Measurements from ENCODE around the gene C19orf12. TPM values are rescaled to one million over a fixed set of nuclear protein-coding genes. Genes with fewer than 3 reads are reported as not detected.
A peak's percentile ranks its signal among the peaks of the same experiment; 100 is the strongest.

C19orf12 gene
- 11.8 and 23.4 TPM in 2 replicates for total RNA-seq (2014; rRNA removed; shearing (Covaris generic); ENCODE audit: low replicate concordance)

DNA sequence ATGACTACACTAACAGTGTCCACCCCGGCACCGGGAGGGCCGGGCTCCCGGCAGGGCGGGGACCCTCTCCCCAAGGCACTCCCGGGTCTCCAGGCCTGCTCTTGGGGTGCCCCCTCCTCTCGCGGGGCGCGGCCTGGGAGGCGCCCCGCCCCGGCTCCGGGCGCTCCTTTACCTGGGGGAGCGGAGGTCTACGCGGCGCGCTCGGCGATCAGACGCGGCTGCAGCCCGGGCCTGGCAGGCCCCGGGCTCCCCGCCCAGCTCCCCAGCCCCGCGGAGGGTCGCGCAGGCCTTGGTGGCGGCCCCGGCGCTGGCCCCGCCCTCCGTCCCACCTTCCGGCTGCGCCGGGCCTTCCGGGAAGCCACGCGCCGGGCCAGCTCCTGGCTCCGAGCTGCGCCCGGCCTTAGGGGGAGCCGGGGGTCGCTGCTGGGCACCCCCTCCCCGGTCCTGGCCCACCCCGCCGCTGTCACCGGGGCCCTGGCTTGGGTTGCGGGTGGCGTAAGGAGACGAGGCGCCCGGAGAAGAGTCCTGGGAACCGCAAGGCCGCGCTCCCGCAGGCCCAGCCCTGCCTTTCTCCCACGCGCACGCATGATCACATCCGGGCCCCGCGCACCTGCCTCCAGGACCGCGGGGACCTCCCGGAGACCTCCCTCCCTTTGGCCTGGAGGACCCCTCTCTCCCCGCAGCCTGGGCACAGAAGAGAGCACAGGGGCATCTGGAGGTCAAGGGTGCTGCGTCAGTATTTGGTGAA is at the start of gene C19orf12:
TSS of gene C19orf12 (minus strand) at position 309 of the 748 bp plus-strand sequence. CDS start 6,848 bp downstream, outside the sequence.
- peak within 1 kb of the TSS; percentile 98 for H3K4me2 ChIP-seq (ENCODE audit: low read depth, low read length, poor library complexity, severe bottlenecking)
- peaks cover 54% of the 10 kb centered on the region for H3K79me2 ChIP-seq (ENCODE audit: low read length)
- no peaks in the 10 kb centered on the region for H3K36me3 ChIP-seq (ENCODE audit: insufficient read depth, low read length)
- H3K4me3 ChIP-seq (ENCODE audit: low read length) = peak within 1 kb of the TSS; percentile 100
- H3K9me3 ChIP-seq (ENCODE audit: low read length) = no peaks in the 10 kb centered on the region
- H3K27ac ChIP-seq (ENCODE audit: low read length) = peak within 1 kb of the TSS; percentile 75
- no peaks in the 10 kb centered on the region for H4K20me1 ChIP-seq (ENCODE audit: insufficient read depth, low read depth, low read length)
- peak within 1 kb of the TSS; percentile 100 for H3K9ac ChIP-seq (ENCODE audit: low read length)
- no peaks in the 10 kb centered on the region for H3K9me2 ChIP-seq (replicated peaks; ENCODE audit: insufficient read depth, low read length)
- DNase-seq = peak; percentile 88
- H3K4me1 ChIP-seq (ENCODE audit: low read length) = peaks cover 28% of the 10 kb centered on the region
- peak within 1 kb of the TSS; percentile 91 for H2AFZ ChIP-seq (ENCODE audit: low read length)
- H3K27me3 ChIP-seq (ENCODE audit: low read length) = no peaks in the 10 kb centered on the region

DNA sequence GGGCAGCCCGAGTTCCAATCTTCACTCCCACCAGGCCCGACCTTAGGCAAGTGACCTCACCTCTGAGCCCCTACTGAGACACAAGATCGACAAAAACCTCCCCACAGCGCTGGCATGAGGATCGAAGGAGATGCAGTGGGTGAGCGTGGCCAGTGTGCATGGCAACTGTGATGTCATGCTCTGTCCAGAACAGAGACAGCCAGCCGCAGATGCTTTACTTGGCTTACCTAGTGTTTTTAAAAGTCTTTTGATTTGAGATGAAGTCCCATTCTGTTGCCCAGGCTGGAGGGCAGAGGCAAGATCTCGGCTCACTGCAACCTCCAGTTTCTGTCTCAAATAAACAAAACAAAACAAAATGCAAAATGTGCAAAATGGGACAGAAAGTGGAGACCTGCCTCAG is 49.3 kb upstream of the C19orf12 start:
- H3K9me2 ChIP-seq (replicated peaks; ENCODE audit: insufficient read depth, low read length) = no peaks in the 10 kb centered on the region
- H3K9ac ChIP-seq (ENCODE audit: low read length) = no peak overlapping the region
- H2AFZ ChIP-seq (ENCODE audit: low read length) = no peak overlapping the region
- H3K4me3 ChIP-seq (ENCODE audit: low read length) = no peak overlapping the region
- no peaks in the 10 kb centered on the region for H3K27me3 ChIP-seq (ENCODE audit: low read length)
- no peaks in the 10 kb centered on the region for H3K9me3 ChIP-seq (ENCODE audit: low read length)
- no peak overlapping the region for H3K27ac ChIP-seq (ENCODE audit: low read length)
- no peaks in the 10 kb centered on the region for H4K20me1 ChIP-seq (ENCODE audit: insufficient read depth, low read depth, low read length)
- peaks cover 17% of the 10 kb centered on the region for H3K4me1 ChIP-seq (ENCODE audit: low read length)
- no peak overlapping the region for H3K4me2 ChIP-seq (ENCODE audit: low read depth, low read length, poor library complexity, severe bottlenecking)
- H3K36me3 ChIP-seq (ENCODE audit: insufficient read depth, low read length) = no peaks in the 10 kb centered on the region
- no peaks in the 10 kb centered on the region for H3K79me2 ChIP-seq (ENCODE audit: low read length)
- DNase-seq = no peak

DNA sequence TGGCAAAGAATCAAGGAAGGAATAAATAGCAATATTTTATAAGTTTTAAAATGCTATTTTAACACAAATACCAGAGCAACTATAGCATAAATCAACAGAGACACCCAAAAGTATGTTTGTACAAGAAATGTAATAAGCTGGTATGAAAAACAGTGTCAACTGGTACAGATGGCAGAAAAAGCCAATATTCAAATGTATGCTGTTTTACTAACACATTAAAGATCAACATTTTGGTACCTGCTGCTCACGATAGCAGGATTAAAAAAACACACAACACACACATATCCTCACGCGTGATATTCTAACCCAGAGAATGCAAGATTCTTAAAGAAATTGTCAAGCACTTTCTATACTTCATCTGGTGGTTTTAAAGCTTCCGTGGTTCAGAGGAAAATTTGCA is 48.1 kb upstream of the C19orf12 start:
- H3K9ac ChIP-seq (ENCODE audit: low read length) = no peak overlapping the region
- H4K20me1 ChIP-seq (ENCODE audit: insufficient read depth, low read depth, low read length) = no peaks in the 10 kb centered on the region
- H3K27me3 ChIP-seq (ENCODE audit: low read length) = no peaks in the 10 kb centered on the region
- DNase-seq = no peak
- peaks cover 17% of the 10 kb centered on the region for H3K4me1 ChIP-seq (ENCODE audit: low read length)
- peak overlapping the region; percentile 23 for H3K4me2 ChIP-seq (ENCODE audit: low read depth, low read length, poor library complexity, severe bottlenecking)
- no peak overlapping the region for H3K27ac ChIP-seq (ENCODE audit: low read length)
- no peak overlapping the region for H2AFZ ChIP-seq (ENCODE audit: low read length)
- H3K4me3 ChIP-seq (ENCODE audit: low read length) = no peak overlapping the region
- no peaks in the 10 kb centered on the region for H3K36me3 ChIP-seq (ENCODE audit: insufficient read depth, low read length)
- no peaks in the 10 kb centered on the region for H3K9me2 ChIP-seq (replicated peaks; ENCODE audit: insufficient read depth, low read length)
- no peaks in the 10 kb centered on the region for H3K79me2 ChIP-seq (ENCODE audit: low read length)
- H3K9me3 ChIP-seq (ENCODE audit: low read length) = no peaks in the 10 kb centered on the region

DNA sequence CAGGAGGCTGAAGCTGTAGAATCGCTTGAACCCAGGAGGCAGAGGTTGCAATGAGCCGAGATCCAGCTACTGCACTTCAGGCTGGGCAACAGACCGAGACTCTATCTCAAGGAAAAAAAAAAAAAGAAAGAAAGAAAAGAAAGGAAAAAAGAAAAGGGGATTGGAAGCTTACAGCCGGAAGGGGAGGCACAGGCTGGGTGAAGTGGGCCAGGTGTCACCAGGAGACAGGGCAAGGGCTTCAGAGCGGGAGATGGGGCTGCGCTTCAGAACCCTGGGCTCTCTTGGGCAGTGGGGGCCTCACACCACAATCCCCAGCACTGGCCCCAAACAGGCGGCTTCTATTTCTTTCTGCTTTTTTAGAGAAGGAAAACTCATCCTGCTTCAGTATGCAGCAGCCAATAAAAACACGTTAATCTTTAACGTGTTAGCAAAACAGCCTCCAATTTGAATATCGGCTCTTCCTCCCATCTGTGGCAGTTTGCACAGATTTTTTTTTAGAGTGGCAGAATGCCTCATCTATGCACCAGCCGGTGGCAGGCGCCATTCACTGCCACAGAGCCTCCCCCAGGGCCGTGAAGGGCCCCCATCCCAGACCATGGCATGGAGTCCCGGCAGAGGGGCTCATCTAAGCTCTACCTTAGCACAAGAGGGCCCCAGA is 46.6 kb upstream of the C19orf12 start:
- no peaks in the 10 kb centered on the region for H4K20me1 ChIP-seq (ENCODE audit: insufficient read depth, low read depth, low read length)
- H3K4me3 ChIP-seq (ENCODE audit: low read length) = no peak overlapping the region
- no peaks in the 10 kb centered on the region for H3K27me3 ChIP-seq (ENCODE audit: low read length)
- peak overlapping the region; percentile 19 for H3K4me2 ChIP-seq (ENCODE audit: low read depth, low read length, poor library complexity, severe bottlenecking)
- DNase-seq = no peak
- H3K27ac ChIP-seq (ENCODE audit: low read length) = no peak overlapping the region
- no peak overlapping the region for H2AFZ ChIP-seq (ENCODE audit: low read length)
- H3K9ac ChIP-seq (ENCODE audit: low read length) = no peak overlapping the region
- peaks cover 17% of the 10 kb centered on the region for H3K4me1 ChIP-seq (ENCODE audit: low read length)
- H3K79me2 ChIP-seq (ENCODE audit: low read length) = no peaks in the 10 kb centered on the region
- no peaks in the 10 kb centered on the region for H3K9me2 ChIP-seq (replicated peaks; ENCODE audit: insufficient read depth, low read length)
- no peaks in the 10 kb centered on the region for H3K36me3 ChIP-seq (ENCODE audit: insufficient read depth, low read length)
- H3K9me3 ChIP-seq (ENCODE audit: low read length) = no peaks in the 10 kb centered on the region

DNA sequence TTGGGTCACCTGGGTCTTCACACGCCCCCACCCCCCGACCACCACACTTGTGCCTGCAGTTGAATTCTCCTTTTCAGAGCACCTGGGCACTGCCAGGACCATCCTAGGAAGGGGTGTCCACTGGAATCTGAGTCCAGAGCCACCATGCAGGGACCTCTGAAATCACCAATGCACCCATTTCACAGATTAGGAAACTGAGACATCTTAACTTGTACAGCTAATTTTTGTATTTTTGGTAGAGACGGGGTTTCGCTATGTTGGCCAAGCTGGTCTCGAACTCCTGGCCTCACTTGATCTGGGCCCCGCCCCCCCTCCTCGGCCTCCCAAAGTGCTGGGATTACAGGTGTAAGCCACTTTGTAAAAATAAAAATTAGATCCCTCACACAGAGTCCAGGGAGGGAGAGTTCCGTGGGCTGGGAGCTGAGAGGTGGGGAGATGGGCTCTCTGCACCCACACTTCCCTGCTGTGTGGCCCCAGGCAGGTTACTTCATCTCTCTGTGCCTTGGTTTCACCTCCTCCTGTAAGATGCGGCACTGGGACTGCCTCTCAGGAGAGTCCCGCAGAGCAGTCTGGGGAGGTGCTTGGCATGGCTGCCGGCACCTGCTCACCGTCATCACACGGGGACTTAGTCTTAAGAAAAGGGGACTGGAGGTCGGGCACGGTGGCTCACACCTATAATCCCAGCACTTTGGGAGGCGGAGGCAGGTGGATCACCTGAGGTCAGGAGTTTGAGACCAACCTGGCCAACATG is 45.9 kb upstream of the C19orf12 start:
- peaks cover 17% of the 10 kb centered on the region for H3K4me1 ChIP-seq (ENCODE audit: low read length)
- no peaks in the 10 kb centered on the region for H4K20me1 ChIP-seq (ENCODE audit: insufficient read depth, low read depth, low read length)
- H3K9me2 ChIP-seq (replicated peaks; ENCODE audit: insufficient read depth, low read length) = no peaks in the 10 kb centered on the region
- no peak overlapping the region for H3K4me3 ChIP-seq (ENCODE audit: low read length)
- no peak overlapping the region for H3K4me2 ChIP-seq (ENCODE audit: low read depth, low read length, poor library complexity, severe bottlenecking)
- H3K27ac ChIP-seq (ENCODE audit: low read length) = no peak overlapping the region
- no peaks in the 10 kb centered on the region for H3K27me3 ChIP-seq (ENCODE audit: low read length)
- no peaks in the 10 kb centered on the region for H3K79me2 ChIP-seq (ENCODE audit: low read length)
- no peaks in the 10 kb centered on the region for H3K9me3 ChIP-seq (ENCODE audit: low read length)
- H2AFZ ChIP-seq (ENCODE audit: low read length) = no peak overlapping the region
- no peaks in the 10 kb centered on the region for H3K36me3 ChIP-seq (ENCODE audit: insufficient read depth, low read length)
- no peak for DNase-seq
- no peak overlapping the region for H3K9ac ChIP-seq (ENCODE audit: low read length)

DNA sequence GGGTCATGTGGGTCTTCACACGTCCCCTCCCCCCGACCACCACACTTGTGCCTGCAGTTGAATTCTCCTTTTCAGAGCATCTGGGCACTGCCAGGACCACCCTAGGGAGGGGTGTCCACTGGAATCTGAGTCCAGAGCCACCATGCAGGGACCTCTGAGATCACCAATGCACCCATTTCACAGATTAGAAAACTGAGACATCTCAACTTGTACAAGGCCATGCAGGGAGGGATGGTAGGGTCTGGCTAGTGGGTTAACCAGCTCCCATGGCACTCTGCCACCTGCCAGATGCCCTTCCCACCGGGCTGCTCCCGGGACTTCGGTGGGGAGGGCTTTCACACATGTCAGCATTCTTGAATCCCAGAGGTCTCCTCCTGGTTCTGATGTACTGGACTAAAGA is 44.3 kb upstream of the C19orf12 start:
- Histone ChIP-seq H3K4me3 (ENCODE audit: low read length) (no peak overlapping the region), H3K4me2 (ENCODE audit: low read depth, low read length, poor library complexity, severe bottlenecking) (no peak overlapping the region), H3K36me3 (ENCODE audit: insufficient read depth, low read length) (no peaks in the 10 kb centered on the region), H4K20me1 (ENCODE audit: insufficient read depth, low read depth, low read length) (no peaks in the 10 kb centered on the region), H3K79me2 (ENCODE audit: low read length) (no peaks in the 10 kb centered on the region), H3K9ac (ENCODE audit: low read length) (no peak overlapping the region), H3K27ac (ENCODE audit: low read length) (no peak overlapping the region), H3K9me3 (ENCODE audit: low read length) (no peaks in the 10 kb centered on the region), H2AFZ (ENCODE audit: low read length) (no peak overlapping the region), H3K9me2 (replicated peaks; ENCODE audit: insufficient read depth, low read length) (no peaks in the 10 kb centered on the region), H3K27me3 (ENCODE audit: low read length) (no peaks in the 10 kb centered on the region), H3K4me1 (ENCODE audit: low read length) (peaks cover 17% of the 10 kb centered on the region)
- no peak for DNase-seq

DNA sequence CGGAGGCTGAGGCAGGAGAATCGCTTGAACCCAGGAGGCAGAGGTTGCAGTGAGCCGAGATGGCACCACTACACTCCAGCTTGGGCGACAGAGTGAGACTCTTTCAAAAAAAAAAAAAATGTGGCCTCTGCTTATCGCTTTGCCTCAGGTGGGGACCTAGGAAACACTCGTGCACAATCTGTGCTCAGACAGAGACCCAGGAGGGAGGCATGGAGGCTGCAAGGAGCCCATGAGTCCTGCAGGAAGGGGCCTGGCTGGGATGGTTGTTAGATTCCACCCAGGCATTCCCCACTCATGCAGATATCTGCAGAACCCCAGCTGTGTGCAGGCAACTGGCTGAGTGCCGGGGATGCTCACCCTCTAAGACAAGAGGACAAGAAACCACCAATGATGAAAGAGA is 43.8 kb upstream of the C19orf12 start:
- Histone ChIP-seq H3K27me3 (ENCODE audit: low read length) (no peaks in the 10 kb centered on the region), H3K9me2 (replicated peaks; ENCODE audit: insufficient read depth, low read length) (no peaks in the 10 kb centered on the region), H3K9ac (ENCODE audit: low read length) (no peak overlapping the region), H3K36me3 (ENCODE audit: insufficient read depth, low read length) (no peaks in the 10 kb centered on the region), H3K4me2 (ENCODE audit: low read depth, low read length, poor library complexity, severe bottlenecking) (no peak overlapping the region), H3K9me3 (ENCODE audit: low read length) (no peaks in the 10 kb centered on the region), H3K4me1 (ENCODE audit: low read length) (peaks cover 19% of the 10 kb centered on the region), H3K4me3 (ENCODE audit: low read length) (no peak overlapping the region), H2AFZ (ENCODE audit: low read length) (no peak overlapping the region), H3K27ac (ENCODE audit: low read length) (no peak overlapping the region), H3K79me2 (ENCODE audit: low read length) (no peaks in the 10 kb centered on the region), H4K20me1 (ENCODE audit: insufficient read depth, low read depth, low read length) (no peaks in the 10 kb centered on the region)
- DNase-seq = no peak

DNA sequence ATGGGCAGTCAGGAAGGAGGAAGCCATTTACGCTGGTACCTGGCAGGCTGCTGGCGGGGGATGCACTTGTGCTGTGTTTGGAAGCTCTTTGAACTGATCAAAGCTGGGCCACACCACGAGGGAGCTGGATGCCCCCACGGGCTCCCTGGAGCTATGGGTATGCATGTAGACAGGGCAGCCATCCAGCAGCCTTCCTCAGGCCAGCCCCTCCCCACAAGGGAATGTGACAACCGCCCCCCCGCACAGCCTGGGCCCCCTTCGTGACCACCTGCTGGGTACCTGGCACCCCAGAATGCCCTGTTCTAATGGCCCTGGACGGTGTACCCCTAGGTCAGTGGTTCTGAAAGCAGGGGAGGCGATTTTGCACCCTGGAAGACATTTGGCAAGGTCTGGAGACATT is 42.5 kb upstream of the C19orf12 start:
- Histone ChIP-seq H3K9me3 (ENCODE audit: low read length) (no peaks in the 10 kb centered on the region), H2AFZ (ENCODE audit: low read length) (no peak overlapping the region), H3K79me2 (ENCODE audit: low read length) (no peaks in the 10 kb centered on the region), H3K27me3 (ENCODE audit: low read length) (no peaks in the 10 kb centered on the region), H3K27ac (ENCODE audit: low read length) (no peak overlapping the region), H3K9ac (ENCODE audit: low read length) (no peak overlapping the region), H3K4me3 (ENCODE audit: low read length) (no peak overlapping the region), H3K4me2 (ENCODE audit: low read depth, low read length, poor library complexity, severe bottlenecking) (no peak overlapping the region), H3K36me3 (ENCODE audit: insufficient read depth, low read length) (no peaks in the 10 kb centered on the region), H3K4me1 (ENCODE audit: low read length) (peaks cover 17% of the 10 kb centered on the region), H4K20me1 (ENCODE audit: insufficient read depth, low read depth, low read length) (no peaks in the 10 kb centered on the region), H3K9me2 (replicated peaks; ENCODE audit: insufficient read depth, low read length) (no peaks in the 10 kb centered on the region)
- no peak for DNase-seq

Measured in Karpas-422 (cell line).